Activated CD8-positive, alpha-beta memory T cell treated with anti-CD3 and anti-CD28 coated beads for 24 hours (primary cell): ENCODE data around the gene LRRD1.
"Not testable (repeated sequence)": the region's sequence is repeated elsewhere in the genome, so short reads cannot be mapped to it uniquely, and the experiment has no call there.

Experiments used
- DNase-seq: peaks from one replicate; pipeline ENCODE4 v3.0.0-alpha.2; 2020

The LRRD1 gene

DNA sequence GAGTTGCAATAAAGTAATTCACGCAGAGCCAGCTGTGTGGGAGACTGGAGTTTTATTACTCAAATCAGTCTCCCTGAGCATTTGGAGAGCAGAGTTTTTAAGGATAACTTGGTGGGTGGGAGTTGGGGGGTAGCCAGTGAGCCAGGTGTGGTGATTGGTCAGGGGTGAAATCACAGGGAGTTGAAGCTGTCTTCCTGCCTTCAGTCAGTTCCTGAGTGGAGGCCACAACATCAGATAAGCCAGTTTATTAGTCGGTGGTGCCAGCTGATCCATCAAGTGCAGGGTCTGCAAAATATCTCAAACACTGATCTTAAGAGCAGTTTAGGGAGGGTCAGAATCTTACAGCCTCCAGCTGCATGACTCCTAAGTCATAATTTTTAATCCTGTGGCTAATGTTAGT, 41.4 kb downstream of the LRRD1 start:
- DNase-seq: no peak

GRCh38 chr7:92135052-92135889, 43.7 kb downstream of the LRRD1 start:
- DNase-seq: no peak

DNA sequence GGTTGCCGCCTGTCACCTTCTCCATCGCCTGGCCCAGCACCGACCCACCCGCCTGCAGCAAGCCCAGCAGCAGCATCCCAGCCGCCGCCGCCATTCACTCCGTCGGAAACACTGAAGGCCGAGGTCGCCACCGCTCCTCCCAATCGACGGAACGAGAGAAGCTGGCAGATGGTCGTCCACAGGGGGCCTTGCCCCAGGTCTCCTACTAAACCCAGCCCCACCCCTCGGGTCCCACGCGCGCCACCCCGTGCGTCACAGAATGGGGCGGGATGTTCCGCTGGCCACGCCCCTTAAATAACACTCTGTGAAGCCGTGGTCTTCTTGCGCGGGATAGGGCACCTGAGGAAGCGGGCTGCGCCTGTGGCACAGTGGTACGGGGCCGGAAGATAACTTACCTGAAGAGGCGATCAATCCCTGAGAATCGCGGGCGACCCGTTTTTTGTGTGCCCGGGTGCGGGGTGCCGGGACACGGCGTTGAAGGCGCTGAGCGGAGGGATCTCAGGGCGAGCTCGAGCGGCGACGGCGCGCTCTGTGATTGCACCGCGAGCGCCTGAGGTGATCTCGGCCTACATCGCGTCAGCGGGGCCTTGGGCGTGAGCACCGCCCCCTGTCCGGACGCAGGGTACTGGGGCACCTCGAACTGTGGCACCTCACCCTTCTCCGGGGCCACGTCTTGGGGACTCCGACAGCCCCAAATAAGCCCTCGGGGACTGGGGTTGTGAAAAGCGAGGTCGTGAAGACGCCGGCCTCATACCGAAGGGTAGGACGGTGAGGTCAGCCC, 44.5 kb downstream of the LRRD1 start, which contains the start of gene CYP51A1:
Gene CYP51A1, minus strand, starts transcription at position 207 of the 781 bp plus-strand sequence. Its CDS starts 113 bp downstream, at position 94.
- DNase-seq: peak; percentile 99

- peak; percentile 86 for DNase-seq
Measured at GRCh38 chr7:92133737-92134270, 45.1 kb downstream of the LRRD1 start.

DNA sequence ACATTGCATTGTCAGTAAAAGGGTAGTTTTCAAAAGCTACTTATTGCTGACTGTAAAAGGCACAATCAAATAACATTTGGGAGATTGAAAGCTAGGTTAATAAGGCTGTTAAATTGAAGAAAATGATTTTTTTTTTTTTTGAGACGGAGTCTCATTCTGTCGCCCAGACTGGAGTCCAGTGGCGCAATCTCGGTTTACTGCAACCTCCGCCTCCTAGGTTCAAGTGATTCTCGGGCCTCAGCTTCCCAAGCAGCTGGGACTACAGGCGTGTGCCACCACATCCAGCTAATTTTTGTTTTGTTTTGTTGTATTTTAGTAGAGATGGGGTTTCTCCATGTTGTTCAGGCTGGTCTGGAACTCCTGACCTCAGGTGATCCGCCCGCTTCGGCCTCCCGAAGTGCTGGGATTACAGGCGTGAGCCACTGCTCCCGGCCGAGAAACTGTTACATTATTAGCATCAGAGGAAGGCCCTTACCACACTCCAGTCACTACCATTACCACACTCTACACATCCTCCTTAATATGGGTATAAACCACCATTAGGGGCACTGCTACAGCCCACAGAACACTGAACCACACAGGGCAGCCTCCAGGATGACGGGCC, 45.7 kb downstream of the LRRD1 start:
- no peak for DNase-seq

- DNase-seq: no peak
Measured at GRCh38 chr7:92131764-92132330, 47.1 kb downstream of the LRRD1 start.

GRCh38 chr7:92131093-92131492, 47.8 kb downstream of the LRRD1 start:
- no peak for DNase-seq

DNA sequence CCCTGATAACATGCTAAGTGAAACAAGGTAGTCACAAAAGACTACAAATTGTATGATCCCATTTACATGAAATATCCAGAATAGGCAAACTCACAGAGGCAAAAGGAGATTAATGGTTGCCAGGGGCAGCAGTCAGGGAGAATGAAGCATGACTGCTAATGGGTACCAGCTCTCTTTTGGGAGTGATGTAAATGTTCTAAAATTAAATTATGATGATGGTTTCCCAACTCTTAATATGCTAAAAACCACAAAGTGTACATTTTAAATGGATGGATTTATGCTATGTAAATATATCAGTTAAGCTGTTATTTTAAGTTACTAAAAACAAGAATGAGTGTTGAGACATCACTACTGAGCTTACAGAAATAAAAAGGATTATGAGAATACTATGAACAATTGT, 57.3 kb downstream of the LRRD1 start:
- no peak for DNase-seq

- DNase-seq: no peak
Measured at GRCh38 chr7:92119213-92119759, 59.7 kb downstream of the LRRD1 start.

GRCh38 chr7:92116949-92117348, 62.0 kb downstream of the LRRD1 start:
- no peak for DNase-seq

- no peak for DNase-seq
Measured at GRCh38 chr7:92115821-92116220, 63.1 kb downstream of the LRRD1 start.

DNA sequence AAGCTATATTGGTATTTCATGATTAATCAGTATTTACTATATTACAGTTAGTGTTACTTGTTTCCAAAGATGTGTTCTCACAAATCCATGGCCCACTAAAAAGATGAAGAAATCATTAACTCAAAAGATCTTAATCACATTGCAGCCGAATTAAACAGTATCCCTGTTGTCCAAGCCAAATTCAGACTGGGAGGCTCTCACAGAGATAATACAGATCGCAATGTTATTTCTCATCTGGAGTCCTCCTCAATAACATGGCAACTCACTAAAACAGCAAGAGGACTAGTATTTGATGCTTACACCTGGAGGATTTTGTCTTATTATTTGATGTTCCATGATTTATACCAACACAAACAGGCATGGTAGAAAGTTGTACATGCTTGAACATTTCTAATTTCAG, 68.1 kb downstream of the LRRD1 start:
- no peak for DNase-seq

GRCh38 chr7:92108821-92109220, 70.1 kb downstream of the LRRD1 start:
- DNase-seq: no peak

- not testable (repeated sequence) for DNase-seq
Measured at GRCh38 chr7:92102862-92103261, 76.1 kb downstream of the LRRD1 start.

DNA sequence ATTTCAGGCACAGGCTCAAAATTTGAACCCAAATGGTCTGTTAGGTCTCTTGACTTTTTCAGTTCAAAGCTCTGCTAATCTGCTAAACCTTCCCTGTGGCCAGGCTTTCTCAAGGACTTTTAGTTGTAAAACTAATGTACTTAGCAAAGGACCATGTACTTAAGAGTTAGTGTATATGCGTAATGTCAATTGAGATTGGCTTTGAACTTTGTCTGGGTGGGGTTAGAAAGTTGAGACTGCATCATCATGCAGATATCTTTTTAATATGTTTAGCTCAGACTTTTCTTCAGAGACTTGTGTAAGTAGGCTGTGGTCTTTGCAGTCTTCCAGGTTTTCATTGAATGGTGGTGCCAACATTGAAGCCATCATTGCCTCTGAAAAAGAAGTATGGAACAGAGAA, 78.4 kb downstream of the LRRD1 start:
- DNase-seq: no peak

DNA sequence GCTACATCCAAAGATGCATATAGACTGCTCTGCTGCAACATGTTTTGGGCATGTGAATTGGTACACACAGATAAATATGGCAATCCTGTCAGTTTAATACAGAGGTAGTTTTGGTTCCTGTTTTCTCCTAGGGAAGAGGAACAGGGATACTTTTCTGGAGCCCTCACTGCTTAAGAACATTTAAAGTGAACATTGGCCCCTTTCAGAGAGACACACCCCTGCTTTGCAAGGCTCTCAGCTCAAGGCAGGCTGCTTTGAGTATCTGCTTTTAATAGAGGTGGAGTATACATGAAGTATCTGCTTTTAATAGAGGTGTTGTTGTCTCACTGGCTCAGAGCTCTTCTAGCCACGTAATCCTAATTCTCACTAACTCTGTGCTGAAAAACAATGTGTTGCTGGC, 83.6 kb downstream of the LRRD1 start:
- no peak for DNase-seq
